GM12878 (cell line): ENCODE data around the gene CD300H. TPM values are rescaled to one million over a fixed set of nuclear protein-coding genes. Genes with fewer than 3 reads are reported as not detected.

Experiments used
- ATAC-seq: fragments of 200-7000 bp; cut with Tn5 transposase; 3 replicates; pipeline ENCODE4 v1.9.1; 2020; ENCODE audit warnings: mild to moderate bottlenecking, moderate library complexity
- BruUV-seq: library from RNA; stranded (reverse); fragments of 400-500 nt; replicated peaks from 2 replicates; lab custom pipeline; 2021; lab: Mats Ljungman, UMichigan
- CTCF ChIA-PET: fragments of 300-600 bp; sonication (Branson Sonifier 250); formaldehyde crosslinking; extraction: SDS; loops from one replicate; lab custom pipeline; 2021; ENCODE audit warnings: inconsistent platforms; lab: Yijun Ruan, JAX
- POLR2A ChIA-PET: fragments of 350-600 bp; formaldehyde crosslinking; extraction: SDS; loops from one replicate; lab custom pipeline; 2021; ENCODE audit warnings: inconsistent platforms; lab: Charles Lee
- RAD21 ChIA-PET: fragments of 300-600 bp; sonication (Branson Sonifier 250); formaldehyde crosslinking; loops from one replicate; lab custom pipeline; 2023; ENCODE audit warnings: antibody characterized with exemption; ENCODE audit not compliant: unreplicated experiment; lab: Charles Lee
- SMC1A ChIA-PET: fragments of 300-600 bp; sonication (Branson Sonifier 250); formaldehyde crosslinking; loops from one replicate; lab custom pipeline; 2023; ENCODE audit not compliant: unreplicated experiment, uncharacterized antibody; lab: Charles Lee
- DNase-seq: peaks from one replicate; pipeline ENCODE4 v3.0.0-alpha.2; 2011; ENCODE audit warnings: low read depth, low spot score
- FAIRE-seq: peaks from 3 replicates; lab custom pipeline; 2011; peaks lifted over from hg19 to GRCh38; lab: Jason Lieb, UNC
- H2AFZ ChIP-seq: 2 replicates; pipeline ENCODE4 v1.6.0; 2011; ENCODE audit warnings: low read depth, low read length, control low read depth; ENCODE audit not compliant: control insufficient read depth
- H3K27ac ChIP-seq: 2 replicates; pipeline ENCODE4 v1.5.1; 2011; ENCODE audit warnings: control low read depth; ENCODE audit not compliant: control insufficient read depth, insufficient read depth
- H3K27me3 ChIP-seq, 2 experiments: replicated peaks in 1 of 2; 2 replicates each; pipeline versions ENCODE4 v1.6.0 to v1.6.1; 2011; ENCODE audit warnings: low read length in 1 of 2; ENCODE audit not compliant: control insufficient read depth in 2 of 2, insufficient read depth in 2 of 2
- H3K36me3 ChIP-seq, 2 experiments: 2 replicates each; pipeline ENCODE4 v1.5.1; 2011; ENCODE audit warnings: low read length in 1 of 2; ENCODE audit not compliant: control insufficient read depth in 2 of 2, insufficient read depth in 2 of 2
- H3K4me1 ChIP-seq: 2 replicates; pipeline ENCODE4 v1.6.1; 2011; ENCODE audit warnings: mild to moderate bottlenecking, low read length, moderate library complexity, mixed read lengths; ENCODE audit not compliant: control insufficient read depth, insufficient read depth
- H3K4me2 ChIP-seq: 2 replicates; pipeline ENCODE4 v1.6.0; 2011; ENCODE audit warnings: control low read depth; ENCODE audit not compliant: control insufficient read depth, insufficient read depth
- H3K4me3 ChIP-seq: fragments of 200-600 bp; sonication (generic); 2 replicates; pipeline ENCODE4 v1.5.1; 2016
- H3K79me2 ChIP-seq: 2 replicates; pipeline ENCODE4 v1.6.0; 2011; ENCODE audit warnings: low read length; ENCODE audit not compliant: control insufficient read depth, insufficient read depth
- H3K9ac ChIP-seq: 2 replicates; pipeline ENCODE4 v1.8.0; 2011; ENCODE audit warnings: low read length, control low read depth, mixed read lengths; ENCODE audit not compliant: control insufficient read depth, insufficient read depth
- H3K9me3 ChIP-seq: replicated peaks from 3 replicates; pipeline ENCODE4 v1.5.1; 2011; ENCODE audit warnings: mild to moderate bottlenecking, low read length; ENCODE audit not compliant: control insufficient read depth, insufficient read depth
- H4K20me1 ChIP-seq: 2 replicates; pipeline ENCODE4 v1.6.0; 2011; ENCODE audit not compliant: control insufficient read depth, insufficient read depth
- ATF7 ChIP-seq: fragments of 450-650 bp; IDR thresholded peaks from 2 replicates; pipeline ENCODE4 v1.6.1; 2016; ENCODE audit warnings: low read depth, mild to moderate bottlenecking
- BACH1 ChIP-seq: fragments of 450-650 bp; IDR thresholded peaks from 2 replicates; pipeline ENCODE4 v1.6.1; 2017; ENCODE audit warnings: mild to moderate bottlenecking, borderline replicate concordance
- EZH2 ChIP-seq: IDR thresholded peaks from 2 replicates; pipeline ENCODE4 v1.6.1; 2012; ENCODE audit warnings: low read depth, mild to moderate bottlenecking, control low read depth, inconsistent platforms, low read length, borderline replicate concordance; ENCODE audit not compliant: control insufficient read depth
- GATAD2B ChIP-seq: fragments of 450-650 bp; conservative IDR thresholded peaks from 2 replicates; pipeline ENCODE4 v1.6.1; 2017; ENCODE audit warnings: low read depth, mild to moderate bottlenecking, moderate library complexity
- HCFC1 ChIP-seq: fragments of 150-350 bp; IDR thresholded peaks from 2 replicates; pipeline ENCODE4 v1.6.1; 2014; ENCODE audit warnings: low read length
- MYB ChIP-seq: fragments of 150-350 bp; IDR thresholded peaks from 2 replicates; pipeline ENCODE4 v1.6.1; 2014; ENCODE audit warnings: mild to moderate bottlenecking, low read depth, low read length, borderline replicate concordance
- NFYA ChIP-seq: IDR thresholded peaks from 2 replicates; pipeline ENCODE4 v1.6.1; 2011; ENCODE audit warnings: low read depth, mild to moderate bottlenecking, low read length, improper control_type of control experiment, borderline replicate concordance
- POLR2AphosphoS2 ChIP-seq: IDR thresholded peaks from 2 replicates; pipeline ENCODE4 v1.6.1; 2011; ENCODE audit warnings: low read depth, mild to moderate bottlenecking, low read length, improper control_type of control experiment, moderate library complexity
- SMAD5 ChIP-seq: IDR thresholded peaks from 2 replicates; pipeline ENCODE4 v1.6.1; 2016; ENCODE audit warnings: antibody characterized with exemption, low read depth
- SREBF2 ChIP-seq: IDR thresholded peaks from 2 replicates; pipeline ENCODE4 v1.6.1; 2012; ENCODE audit warnings: mild to moderate bottlenecking, low read length
- SRF ChIP-seq, 2 experiments: IDR thresholded peaks; 2 replicates each; pipeline ENCODE4 v1.6.1; 2011; ENCODE audit warnings: low read depth in 2 of 2, low read length in 2 of 2, mild to moderate bottlenecking in 1 of 2, moderate library complexity in 1 of 2
- WRNIP1 ChIP-seq: IDR thresholded peaks from 2 replicates; pipeline ENCODE4 v1.6.1; 2011; ENCODE audit warnings: low read depth, low read length, improper control_type of control experiment, borderline replicate concordance
- ZNF217 ChIP-seq: fragments of 450-650 bp; IDR thresholded peaks from 2 replicates; pipeline ENCODE4 v1.6.1; 2017; ENCODE audit warnings: antibody characterized with exemption, mild to moderate bottlenecking
- ZSCAN29 ChIP-seq: fragments of 450-650 bp; IDR thresholded peaks from 2 replicates; pipeline ENCODE4 v1.6.1; 2017; ENCODE audit warnings: mild to moderate bottlenecking, moderate library complexity
- WGBS: methylation state at CpG from one replicate; pipeline ENCODE4 v1.1.6; 2016; ENCODE audit warnings: low lambda C conversion rate; ENCODE audit not compliant: insufficient replicate concordance, insufficient coverage; ENCODE audit errors: missing lambda C conversion rate; 5-methylcytosine and 5-hydroxymethylcytosine counted together
- in situ Hi-C: fragments of 300-500 bp; cut with MboI; formaldehyde crosslinking; loops from 9 replicates; pipeline ENCODE4 v1.14.3; 2018; ENCODE audit warnings: mixed read lengths
- intact Hi-C: fragments of 100-400 bp; cut with micrococcal nuclease; formaldehyde crosslinking; loops from one replicate; pipeline ENCODE4 v1.14.2; 2022; ENCODE audit not compliant: unreplicated experiment
- polyA plus RNA-seq, 11 experiments: library from polyadenylated mRNA; depleted of rRNA in 4 of 11; unstranded in 6 of 11; stranded (reverse) in 5 of 11; fragments of >200 nt; fragmentation: Nextera tagmentation in 4 of 11; fragmentation: Illumina TruSeq in 1 of 11; extraction: Ambion mirVana in 4 of 11; extraction: Trizol in 1 of 11; gene quantifications; 1 replicate in 1 of 11; 2 replicates in 10 of 11; pipeline versions ENCODE4 v1.2.1 to v1.2.3, GENCODE V29; 2011 to 2016; ENCODE audit warnings: inconsistent platforms in 2 of 11, missing spikeins in 2 of 11, low read depth in 1 of 11
- total RNA-seq, 4 experiments: library from RNA; depleted of rRNA in 3 of 4; stranded (reverse); fragments of >200 nt in 3 of 4; fragmentation: Illumina TruSeq in 1 of 4; extraction: Trizol in 1 of 4; gene quantifications; 2 replicates each; pipeline versions ENCODE4 v1.2.1 to v1.2.3, GENCODE V29; 2013 to 2021
- TF ChIP-seq, protein P1 (sequence below): IDR thresholded peaks from 2 replicates; pipeline ENCODE4 v1.6.1; 2011; ENCODE audit warnings: borderline replicate concordance, low read depth, mild to moderate bottlenecking, moderate library complexity, mixed read lengths, low read length; ENCODE audit not compliant: insufficient read depth; ENCODE audit errors: extremely low read length

Gene CD300H
- total and polyA plus RNA-seq, 10 of the 15 experiments (the other 5 are each of a cell fraction or from before 2014, with no cell fraction given), result not detected

DNA sequence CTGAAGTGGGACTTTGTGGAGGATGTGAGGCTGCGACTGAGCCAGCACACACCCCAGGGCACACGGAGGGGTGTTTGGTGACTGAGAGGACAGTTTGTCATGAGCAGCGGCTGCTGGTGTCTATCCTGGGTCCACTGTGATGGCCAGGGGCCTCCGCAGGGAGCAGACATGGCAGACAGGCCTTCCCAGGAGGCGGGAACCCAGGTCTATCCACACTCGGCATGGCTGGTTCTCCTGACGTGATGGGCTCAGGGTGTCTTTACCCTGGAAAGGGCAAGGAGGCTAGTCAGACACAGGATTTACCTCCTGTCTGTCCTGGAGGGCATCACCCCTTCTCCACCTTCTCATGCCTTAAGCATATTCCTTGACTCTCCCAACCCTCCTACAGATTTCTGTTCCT is 20.7 kb downstream of the CD300H start:
- Histone ChIP-seq H3K36me3 (no peaks in the 10 kb centered on the region), H2AFZ (no peak overlapping the region), H3K79me2 (no peaks in the 10 kb centered on the region), H3K27me3 (no peaks in the 10 kb centered on the region; a peak in 1 of 4 replicates), H3K4me3 (no peak overlapping the region), H3K4me2 (no peak overlapping the region), H3K27ac (no peak overlapping the region), H3K9ac (no peak overlapping the region), H3K4me1 (no peaks in the 10 kb centered on the region), H4K20me1 (no peaks in the 10 kb centered on the region), H3K9me3 (no peaks in the 10 kb centered on the region)
- FAIRE-seq, result no peak
- SMC1A ChIA-PET, result no interaction called here
- BruUV-seq, result no TSS peak
- CTCF ChIA-PET, result no interaction called here
- 45% methylated on average over 7 of the region's 7 CpGs for WGBS
- POLR2A ChIA-PET, result no interaction called here
- RAD21 ChIA-PET, result no interaction called here
- in situ Hi-C loops (no loop called here), intact Hi-C loops (no loop called here)
- DNase-seq, result no peak
- TF ChIP-seq MYB (no peak), EZH2 (no peak), HCFC1 (no peak), WRNIP1 (no peak), ZSCAN29 (no peak), SRF (IDR thresholded peaks at IDR 0.05; ENCODE audit: low read depth in 2 of 2, low read length in 2 of 2) (no peak), ATF7 (no peak), GATAD2B (no peak), BACH1 (no peak), ZNF217 (no peak), POLR2AphosphoS2 (no peak), SREBF2 (no peak), NFYA (no peak), SMAD5 (no peak)
- TF ChIP-seq, protein P1, sequence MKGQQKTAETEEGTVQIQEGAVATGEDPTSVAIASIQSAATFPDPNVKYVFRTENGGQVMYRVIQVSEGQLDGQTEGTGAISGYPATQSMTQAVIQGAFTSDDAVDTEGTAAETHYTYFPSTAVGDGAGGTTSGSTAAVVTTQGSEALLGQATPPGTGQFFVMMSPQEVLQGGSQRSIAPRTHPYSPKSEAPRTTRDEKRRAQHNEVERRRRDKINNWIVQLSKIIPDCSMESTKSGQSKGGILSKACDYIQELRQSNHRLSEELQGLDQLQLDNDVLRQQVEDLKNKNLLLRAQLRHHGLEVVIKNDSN, result no peak
- no peak for ATAC-seq
